Right lobe of liver (tissue), 6 donors: ENCODE measurements around the gene PLBD2. TPM values are rescaled to one million over a fixed set of nuclear protein-coding genes. Genes with fewer than 3 reads are reported as not detected.

ENCODE experiments used
- ATAC-seq, 4 donors: fragments of 200-7000 bp; cut with Tn5 transposase; one replicate each; pipeline ENCODE4 v1.9.1; 2020; ENCODE audit warnings: mild to moderate bottlenecking in 4 of 4, moderate library complexity in 4 of 4
- DNase-seq, 3 donors: peaks; one replicate each; pipeline ENCODE4 v3.0.0-alpha.2; 2020
- H3K27ac ChIP-seq, 3 donors: fragments of 200-600 bp; one replicate each; pipeline ENCODE4 v1.8.0; 2022
- H3K27me3 ChIP-seq, 2 donors: fragments of 200-600 bp; one replicate each; pipeline ENCODE4 v1.8.0; 2022
- H3K36me3 ChIP-seq, 4 donors: fragments of 200-600 bp; sonication (generic) in 1 of 4; one replicate each; pipeline versions ENCODE4 v1.5.1 to v1.8.0; 2017 to 2022; ENCODE audit warnings: control low read depth in 1 of 4
- H3K4me1 ChIP-seq, 4 donors: fragments of 200-600 bp; sonication (generic) in 1 of 4; one replicate each; pipeline versions ENCODE4 v1.5.1 to v1.8.0; 2017 to 2022; ENCODE audit warnings: control low read depth in 1 of 4
- H3K4me3 ChIP-seq, 3 donors: fragments of 200-600 bp; one replicate each; pipeline ENCODE4 v1.8.0; 2022
- H3K9me3 ChIP-seq, 4 donors: fragments of 200-600 bp; sonication (generic) in 1 of 4; one replicate each; pipeline versions ENCODE4 v1.5.1 to v1.8.0; 2017 to 2022; ENCODE audit warnings: control low read depth in 1 of 4
- POLR2A ChIP-seq: fragments of 450-650 bp; IDR thresholded peaks from one replicate; pipeline ENCODE4 v1.6.1; 2017; ENCODE audit warnings: antibody characterized with exemption, mild to moderate bottlenecking
- WGBS: methylation state at CpG from one replicate; pipeline ENCODE4 v1.1.6; 2018; ENCODE audit warnings: low coverage, low lambda C conversion rate; ENCODE audit not compliant: insufficient coverage; ENCODE audit errors: missing lambda C conversion rate; 5-methylcytosine and 5-hydroxymethylcytosine counted together
- intact Hi-C, 2 donors: fragments of 100-400 bp; cut with DNase I; formaldehyde crosslinking; loops; one replicate each; pipeline versions ENCODE4 v1.11.2 to v1.14.1; 2022
- total RNA-seq, 6 experiments: library from RNA; depleted of rRNA in 2 of 6; stranded (reverse); fragments of >200 nt in 2 of 6; fragmentation: NEBNext Ultra II Directional in 3 of 6; extraction: Animal tissue kit (Norgen Biotek cat#: 25700) in 3 of 6; gene quantifications; one replicate each; pipeline versions ENCODE4 v1.1.0 to v1.2.4, GENCODE V29; 2016 to 2023
- TF ChIP-seq, protein P1 (sequence below), 4 donors: fragments of 200-600 bp in 3 of 4; fragments of 450-650 bp in 1 of 4; IDR thresholded peaks; one replicate each; pipeline versions ENCODE4 v1.5.1 to v1.8.0; 2016 to 2022; ENCODE audit warnings: antibody characterized with exemption in 4 of 4, mild to moderate bottlenecking in 2 of 4
- donor health status: DM: no; HTN: yes; CAD: no.
- donor health status: DM: no; HTN: no; CAD: no.
- donor health status: DM: no; HTN: no; CAD: no.
- donor health status: DM: no; HTN: yes; CAD: no.
- donor health status: DM: no; HTN: yes; CAD: no.

The PLBD2 gene
- total RNA-seq, 6 experiments from 2014 or later: 18.4 to 34.1 (median 28.8) TPM

DNA sequence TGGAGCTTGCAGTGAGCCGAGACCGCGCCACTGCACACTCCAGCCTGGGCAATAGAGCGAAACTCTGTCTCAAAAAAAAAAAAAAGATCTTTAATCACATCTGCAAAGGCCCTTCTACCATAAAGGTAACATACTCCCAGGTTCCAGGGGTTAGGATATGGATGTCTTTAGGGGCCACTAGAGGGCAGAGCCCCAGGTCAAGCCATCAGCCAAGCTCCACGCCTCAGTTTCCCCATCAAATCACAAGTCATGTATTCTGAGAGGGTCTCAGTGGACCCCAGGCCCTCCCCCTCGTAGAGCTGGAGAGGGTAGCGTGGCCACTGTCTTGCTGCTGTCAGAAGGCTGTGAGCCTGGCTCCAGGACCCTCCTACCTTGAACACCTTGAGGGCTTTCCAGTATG lies 42.2 kb upstream of the PLBD2 start:
- DNase-seq (no peak), ATAC-seq (no peak)
- no peaks in the 10 kb centered on the region for H3K27me3 ChIP-seq
- TF ChIP-seq POLR2A: no peak
- TF ChIP-seq, protein P1, sequence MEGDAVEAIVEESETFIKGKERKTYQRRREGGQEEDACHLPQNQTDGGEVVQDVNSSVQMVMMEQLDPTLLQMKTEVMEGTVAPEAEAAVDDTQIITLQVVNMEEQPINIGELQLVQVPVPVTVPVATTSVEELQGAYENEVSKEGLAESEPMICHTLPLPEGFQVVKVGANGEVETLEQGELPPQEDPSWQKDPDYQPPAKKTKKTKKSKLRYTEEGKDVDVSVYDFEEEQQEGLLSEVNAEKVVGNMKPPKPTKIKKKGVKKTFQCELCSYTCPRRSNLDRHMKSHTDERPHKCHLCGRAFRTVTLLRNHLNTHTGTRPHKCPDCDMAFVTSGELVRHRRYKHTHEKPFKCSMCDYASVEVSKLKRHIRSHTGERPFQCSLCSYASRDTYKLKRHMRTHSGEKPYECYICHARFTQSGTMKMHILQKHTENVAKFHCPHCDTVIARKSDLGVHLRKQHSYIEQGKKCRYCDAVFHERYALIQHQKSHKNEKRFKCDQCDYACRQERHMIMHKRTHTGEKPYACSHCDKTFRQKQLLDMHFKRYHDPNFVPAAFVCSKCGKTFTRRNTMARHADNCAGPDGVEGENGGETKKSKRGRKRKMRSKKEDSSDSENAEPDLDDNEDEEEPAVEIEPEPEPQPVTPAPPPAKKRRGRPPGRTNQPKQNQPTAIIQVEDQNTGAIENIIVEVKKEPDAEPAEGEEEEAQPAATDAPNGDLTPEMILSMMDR (IDR thresholded peaks at IDR 0.05): peak in 3 of 4 donors; percentile 5 to 14 (median 12)
- peaks cover 0 to 28% (median 6%) of the 10 kb centered on the region in 4 donors for H3K36me3 ChIP-seq
- intact Hi-C loops: loop anchor here in 1 of 2 donors (10.0 kb wide), 1 partner anchor 119 kb away; no protein-coding TSS in a partner anchor
- no peak overlapping the region for H3K27ac ChIP-seq
- no peak overlapping the region for H3K4me3 ChIP-seq
- H3K4me1 ChIP-seq: no peaks in the 10 kb centered on the region
- WGBS: 100% methylated on average over 1 of the region's 7 CpGs
- H3K9me3 ChIP-seq: no peaks in the 10 kb centered on the region

DNA sequence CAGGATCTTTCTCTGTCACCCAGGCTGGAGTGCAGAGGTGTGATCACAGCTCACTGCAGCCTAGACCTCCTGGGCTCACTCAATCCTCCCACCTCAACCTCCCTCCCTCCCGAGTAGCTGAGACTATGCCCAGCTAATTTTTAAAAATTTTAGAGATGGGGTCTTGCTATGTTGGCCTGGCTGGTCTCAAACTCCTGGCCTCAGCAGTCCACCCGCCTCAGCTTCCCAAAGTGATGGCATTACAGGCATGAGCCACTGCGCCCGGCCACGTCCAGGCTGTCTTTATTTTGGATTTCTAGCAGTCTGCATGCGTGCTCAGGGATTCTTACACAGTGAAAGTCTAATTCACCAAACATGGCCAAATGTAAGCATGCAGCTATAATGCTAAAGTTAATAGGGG lies 41.3 kb upstream of the PLBD2 start:
- Histone ChIP-seq H3K36me3 (peaks cover 0 to 28% (median 6%) of the 10 kb centered on the region in 4 donors), H3K27me3 (no peaks in the 10 kb centered on the region), H3K27ac (no peak overlapping the region), H3K9me3 (no peaks in the 10 kb centered on the region), H3K4me1 (no peaks in the 10 kb centered on the region), H3K4me3 (no peak overlapping the region)
- TF ChIP-seq, protein P1 (IDR thresholded peaks at IDR 0.05): no peak
- TF ChIP-seq POLR2A: no peak
- no peak for DNase-seq
- 93% methylated on average over 5 of the region's 6 CpGs for WGBS
- ATAC-seq: no peak
- intact Hi-C loops: loop anchor here in 1 of 2 donors (10.0 kb wide), 1 partner anchor 118 kb away; no protein-coding TSS in a partner anchor

DNA sequence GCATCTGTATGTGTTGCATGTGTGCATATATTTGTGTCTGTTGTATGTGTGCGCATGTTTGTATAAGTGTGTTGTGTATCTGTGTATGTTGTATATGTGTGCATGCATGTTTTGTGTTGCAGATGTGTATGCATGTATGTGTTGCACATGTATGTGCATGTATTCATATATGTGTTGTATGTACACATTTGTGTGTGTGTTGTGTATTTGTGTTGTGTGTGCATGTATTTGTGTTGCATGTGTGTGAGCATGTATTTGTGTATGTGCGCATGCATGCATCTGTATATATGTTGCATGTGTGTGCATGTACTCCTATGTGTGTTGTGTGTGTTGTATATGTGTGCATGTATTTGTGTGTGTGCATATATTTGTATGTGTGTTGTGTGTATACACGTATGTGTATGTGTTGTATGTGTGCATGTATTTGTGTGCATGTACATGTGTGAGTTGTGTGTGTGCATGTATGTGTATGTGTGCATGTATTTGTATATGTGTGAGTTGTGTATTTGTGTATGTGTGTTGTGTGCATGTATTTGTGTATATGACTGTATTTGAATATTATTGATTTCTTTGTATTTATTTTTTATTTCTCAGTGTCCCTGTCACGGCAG lies 40.2 kb upstream of the PLBD2 start:
- DNase-seq (no peak), ATAC-seq (no peak)
- no peak overlapping the region for H3K27ac ChIP-seq
- H3K27me3 ChIP-seq: no peaks in the 10 kb centered on the region
- no peak overlapping the region for H3K4me3 ChIP-seq
- WGBS: 92% methylated on average over 4 of the region's 4 CpGs
- intact Hi-C loops: loop anchor here in 1 of 2 donors (10.0 kb wide), 1 partner anchor 117 kb away; no protein-coding TSS in a partner anchor
- peaks cover 0 to 28% (median 6%) of the 10 kb centered on the region in 4 donors for H3K36me3 ChIP-seq
- no peak for TF ChIP-seq POLR2A
- TF ChIP-seq, protein P1 (IDR thresholded peaks at IDR 0.05): no peak
- no peaks in the 10 kb centered on the region for H3K4me1 ChIP-seq
- no peaks in the 10 kb centered on the region for H3K9me3 ChIP-seq

DNA sequence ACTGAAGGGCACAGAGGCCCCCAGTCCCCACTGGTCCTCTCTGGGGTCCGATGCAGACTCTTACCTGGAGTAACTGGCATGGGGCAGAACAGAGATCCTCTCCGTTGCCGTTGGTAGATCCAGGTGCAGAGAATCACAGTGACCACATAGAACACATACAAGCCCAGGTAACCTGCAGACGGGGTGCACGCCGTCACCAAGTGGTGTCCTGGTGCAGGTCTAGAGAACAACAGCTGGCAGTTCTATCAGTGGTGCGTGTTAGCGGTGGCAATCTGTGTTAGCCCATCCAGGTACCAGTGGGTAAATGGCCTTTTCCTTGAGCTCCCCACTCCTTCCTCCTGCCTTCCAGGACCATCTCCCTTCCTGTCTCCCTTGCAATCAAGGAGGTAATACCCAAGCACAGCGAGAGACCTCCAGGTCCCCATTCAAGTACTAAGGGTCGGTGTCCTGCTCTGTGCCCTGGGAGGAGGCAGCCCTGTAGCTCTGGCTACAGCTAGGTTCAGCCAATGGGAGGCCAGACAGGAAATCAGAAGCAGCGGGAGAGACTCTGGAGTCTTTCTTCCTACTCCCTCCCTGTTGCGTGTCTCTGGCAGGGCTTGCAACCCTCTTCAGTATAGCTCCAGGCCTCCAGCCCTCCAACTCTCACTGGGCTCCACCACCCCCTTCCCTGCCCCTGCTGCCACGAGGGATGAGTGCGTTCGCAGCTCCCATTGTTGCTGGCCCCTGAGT lies 39.3 kb upstream of the PLBD2 start:
- H3K36me3 ChIP-seq: peaks cover 0 to 28% (median 6%) of the 10 kb centered on the region in 4 donors
- ATAC-seq (no peak), DNase-seq (no peak)
- H3K27ac ChIP-seq: no peak overlapping the region
- no peak for TF ChIP-seq POLR2A
- TF ChIP-seq, protein P1 (IDR thresholded peaks at IDR 0.05): no peak
- H3K27me3 ChIP-seq: no peaks in the 10 kb centered on the region
- H3K9me3 ChIP-seq: no peaks in the 10 kb centered on the region
- no peaks in the 10 kb centered on the region for H3K4me1 ChIP-seq
- no peak overlapping the region for H3K4me3 ChIP-seq
- intact Hi-C loops: loop anchor here in 1 of 2 donors (10.0 kb wide), 1 partner anchor 116 kb away; no protein-coding TSS in a partner anchor
- 81% methylated on average over 6 of the region's 15 CpGs for WGBS
